Activated T-helper 1 cell treated with Interleukin-2 at 50 U/mL for 16 hours (primary cell): Measurements from ENCODE around the gene TEAD3.

Experiments used
- DNase-seq: peaks from one replicate; pipeline ENCODE4 v3.0.0-alpha.2; 2020; ENCODE audit warnings: low read depth

The TEAD3 gene

GRCh38 chr6:35491558-35492257 is 5.2 kb downstream of the TEAD3 start:
- no peak for DNase-seq

DNA sequence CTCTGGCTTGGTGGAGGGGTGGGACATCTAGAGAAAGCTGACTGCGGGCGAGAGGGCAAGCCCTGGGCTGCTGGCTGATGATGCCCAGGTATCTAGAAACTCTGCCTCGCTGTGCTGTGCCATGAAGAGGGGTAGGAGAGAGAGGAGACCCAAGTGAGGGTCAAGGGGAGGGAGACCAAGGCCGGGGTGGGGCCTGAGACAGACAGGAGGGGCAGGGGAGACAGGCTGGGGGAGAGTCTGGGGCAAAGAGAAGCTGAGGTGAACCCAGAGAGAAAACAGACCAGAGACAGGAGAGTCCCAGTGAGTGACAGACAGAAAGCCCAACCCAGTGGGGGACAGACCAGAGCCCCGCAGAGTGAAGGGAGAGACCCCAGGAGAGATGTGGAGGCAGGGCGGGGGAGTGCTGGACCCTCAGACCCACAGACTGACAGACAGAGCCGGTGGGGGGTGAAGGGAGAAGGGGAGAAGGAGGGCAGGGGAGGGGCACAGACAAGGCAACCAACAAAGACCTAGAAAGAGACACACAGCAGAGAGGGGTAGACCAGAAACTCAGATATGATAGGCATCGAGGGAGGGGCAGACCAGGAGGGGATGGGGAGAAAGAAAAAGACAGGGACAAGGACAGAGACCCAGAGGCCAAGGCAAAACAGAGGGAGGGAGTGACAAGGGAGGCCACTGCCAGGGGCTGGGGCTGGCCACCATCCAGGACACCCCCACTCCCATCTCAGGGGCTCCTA is 5.9 kb downstream of the TEAD3 start:
- no peak for DNase-seq

- DNase-seq = no peak
Observed at GRCh38 chr6:35489995-35490791, 6.7 kb downstream of the TEAD3 start.

- no peak for DNase-seq
Observed at GRCh38 chr6:35489066-35489465, 7.8 kb downstream of the TEAD3 start.

GRCh38 chr6:35488517-35488862 is 8.4 kb downstream of the TEAD3 start:
- DNase-seq = no peak

GRCh38 chr6:35487658-35488516 is 9.0 kb downstream of the TEAD3 start:
- DNase-seq = no peak

DNA sequence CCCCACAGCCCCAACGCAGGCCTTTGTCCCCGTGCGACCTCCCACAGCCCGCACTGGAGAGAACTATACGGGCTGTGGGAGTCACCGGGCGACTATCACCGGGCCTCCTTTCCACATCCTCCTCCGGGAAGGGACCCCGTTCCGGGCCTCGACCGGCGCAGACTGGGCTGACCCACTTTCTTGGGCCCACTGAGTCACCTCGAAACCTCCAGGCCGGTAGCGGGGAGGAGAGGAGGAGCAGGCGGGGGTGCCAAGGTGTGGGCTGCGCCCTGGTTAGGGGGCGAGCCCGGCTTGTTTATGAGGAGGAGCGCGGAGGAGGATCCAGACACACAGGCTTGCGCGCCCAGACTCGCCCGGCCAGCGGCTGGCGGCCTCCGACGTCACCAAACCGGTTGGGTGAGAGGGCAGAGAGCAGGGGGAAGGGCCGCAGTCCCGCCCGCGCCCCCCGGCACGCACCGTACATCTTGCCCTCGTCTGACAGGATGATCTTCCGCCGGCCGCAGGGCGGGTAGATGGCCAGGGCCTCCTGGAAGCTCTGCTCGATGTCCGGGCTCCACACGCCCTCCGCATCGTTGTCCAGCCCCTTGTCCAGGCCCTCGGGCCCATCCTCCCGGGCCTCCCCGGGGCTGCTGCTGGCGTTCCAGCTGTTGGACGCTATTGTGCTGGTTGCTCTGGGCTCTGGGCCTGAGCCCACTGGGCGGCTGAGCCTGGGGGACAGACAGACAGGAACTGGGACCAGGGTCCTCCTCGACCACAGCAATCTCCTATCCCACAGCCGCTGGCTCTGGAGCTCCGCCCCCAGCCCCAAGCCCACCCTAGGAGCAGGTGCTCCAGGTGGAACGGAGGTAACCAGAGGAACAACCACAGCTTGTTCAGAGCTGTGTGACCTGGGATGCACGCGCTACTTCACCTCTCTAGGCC is 10.6 kb downstream of the TEAD3 start:
- DNase-seq = no peak

DNA sequence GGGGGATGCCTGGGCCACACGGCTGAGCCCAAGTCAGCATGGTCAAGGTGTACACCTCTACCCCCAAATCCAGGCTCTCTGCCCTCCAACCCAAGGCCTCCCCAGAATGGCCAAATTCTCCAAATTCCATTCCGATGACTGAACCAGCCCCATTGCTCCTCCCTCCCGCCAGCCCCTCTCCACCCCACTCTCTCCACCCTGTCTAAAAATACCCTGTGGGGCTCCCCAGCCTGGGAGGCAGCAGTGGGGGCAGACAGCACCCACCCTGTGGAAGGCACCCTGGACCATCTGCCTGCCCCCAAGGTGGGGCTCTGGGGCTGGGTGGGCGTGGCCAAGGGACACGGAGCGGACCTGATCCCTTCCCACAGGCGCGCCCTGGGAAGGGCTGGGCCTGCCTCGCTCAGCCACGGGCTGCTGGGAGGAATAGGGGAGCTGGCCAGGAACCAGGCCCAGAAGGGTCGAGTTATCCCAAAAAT is 11.4 kb downstream of the TEAD3 start:
- DNase-seq = no peak

GRCh38 chr6:35484921-35485392 is 11.9 kb downstream of the TEAD3 start:
- no peak for DNase-seq

- no peak for DNase-seq
Observed at GRCh38 chr6:35483893-35484645, 12.8 kb downstream of the TEAD3 start.

DNA sequence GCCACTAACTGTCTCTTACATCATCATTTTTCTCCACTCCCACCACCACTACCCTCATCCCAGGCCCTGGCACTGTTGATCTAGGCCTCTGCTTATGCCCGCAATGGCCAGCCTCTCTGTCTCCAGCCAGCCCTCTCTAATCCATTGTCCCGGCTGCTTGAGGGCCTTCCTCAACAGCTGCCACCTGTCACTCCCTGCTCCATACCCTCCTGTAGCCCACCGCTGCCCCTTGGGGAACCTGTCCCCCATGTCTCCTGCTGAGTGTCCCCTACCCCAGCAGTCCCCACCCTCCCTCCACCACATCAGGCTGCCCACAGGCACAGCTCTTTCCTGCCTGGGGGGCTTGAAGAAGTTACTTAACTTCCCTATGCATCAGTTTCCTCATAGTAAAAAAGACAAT is 13.4 kb downstream of the TEAD3 start:
- no peak for DNase-seq

DNA sequence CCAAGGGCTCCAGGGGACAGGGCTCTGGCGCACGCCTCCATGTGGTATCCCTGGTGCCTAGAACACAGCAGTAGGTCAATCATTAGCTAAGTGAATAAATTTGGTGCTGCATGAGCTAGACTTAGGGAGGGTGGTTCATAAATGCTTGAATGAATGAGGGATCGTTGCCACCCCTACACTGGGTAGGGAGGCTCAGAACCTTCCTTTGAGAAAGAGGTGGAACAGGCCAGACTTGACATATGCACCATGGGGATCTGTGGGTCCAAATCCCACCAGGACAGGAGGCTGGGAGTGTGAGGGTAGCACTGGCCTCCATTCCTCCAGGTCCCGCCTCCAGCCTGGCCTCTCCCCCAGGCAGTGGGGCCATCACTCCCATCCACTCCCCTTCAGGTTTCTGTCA is 13.8 kb downstream of the TEAD3 start:
- DNase-seq = no peak

DNA sequence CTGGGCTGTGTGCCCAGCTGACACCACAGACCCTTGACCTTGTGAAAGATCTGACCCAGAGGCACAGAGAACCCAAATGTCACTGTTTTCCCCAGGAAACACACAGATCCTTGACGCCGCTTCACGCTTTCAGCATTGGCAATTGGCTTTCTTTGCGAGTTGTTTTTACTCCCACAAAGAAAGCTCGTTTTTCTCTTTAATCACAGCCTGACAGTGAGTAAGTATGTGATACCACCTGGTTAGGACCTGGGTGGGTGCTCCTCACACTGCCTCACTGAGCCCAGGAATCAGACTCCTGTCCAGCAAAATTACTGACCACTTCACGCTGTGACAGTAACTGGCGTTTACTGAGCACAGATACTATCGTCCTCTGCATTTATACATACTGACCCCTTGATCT is 15.7 kb downstream of the TEAD3 start:
- no peak for DNase-seq

- no peak for DNase-seq
Observed at GRCh38 chr6:35480176-35480575, 16.7 kb downstream of the TEAD3 start.

DNA sequence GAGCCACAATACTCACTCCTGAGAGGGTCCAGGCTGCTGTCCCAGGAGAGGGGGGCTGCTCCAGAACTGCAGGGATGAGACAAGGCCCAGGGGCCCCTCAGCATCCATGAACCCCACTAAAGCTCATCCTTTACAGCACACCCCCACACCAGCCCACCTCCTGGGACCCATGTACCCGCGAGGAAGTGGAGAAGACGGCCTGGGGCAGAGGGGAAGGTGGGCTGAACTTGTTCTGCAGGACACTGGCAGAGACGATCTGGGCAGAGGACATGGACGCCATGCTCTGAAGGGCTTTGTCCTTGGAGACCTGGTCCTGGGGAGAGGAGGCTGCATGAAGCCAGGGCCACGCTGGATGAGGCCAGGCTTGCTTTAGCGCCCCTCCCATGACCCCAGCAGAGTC is 18.6 kb downstream of the TEAD3 start:
- no peak for DNase-seq

DNA sequence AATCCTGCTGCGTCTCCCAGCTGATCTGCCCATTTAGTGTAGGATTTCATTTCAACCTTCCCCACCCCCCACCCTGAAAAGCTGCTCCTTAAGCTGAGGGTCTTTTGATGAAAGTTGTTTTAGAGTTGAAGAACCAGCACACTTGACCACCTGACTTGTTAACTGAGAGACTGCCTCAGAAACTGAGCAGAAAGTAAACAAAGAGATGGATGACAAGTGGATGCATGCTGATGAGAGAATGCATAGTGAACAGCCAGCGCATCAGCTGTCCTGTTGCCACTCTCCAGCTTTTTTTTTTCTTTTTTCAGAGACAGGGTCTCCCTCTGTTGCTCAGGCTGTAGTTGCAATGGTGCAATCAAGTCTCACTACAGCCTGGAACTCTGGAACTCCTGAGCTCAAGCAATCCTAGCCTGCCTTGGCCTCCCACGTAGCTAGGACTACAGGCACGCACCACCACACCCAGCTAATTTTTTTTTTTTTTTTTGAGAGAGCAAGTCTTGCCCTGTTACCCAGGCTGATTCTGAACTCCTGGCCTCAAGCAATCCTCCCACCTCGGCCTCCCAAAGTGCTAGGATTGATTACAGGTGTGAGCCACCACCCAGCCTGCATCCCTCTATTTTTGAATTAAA is 19.2 kb downstream of the TEAD3 start:
- no peak for DNase-seq

- DNase-seq = no peak
Observed at GRCh38 chr6:35477028-35477427, 19.9 kb downstream of the TEAD3 start.

GRCh38 chr6:35476004-35476403 is 20.9 kb downstream of the TEAD3 start:
- no peak for DNase-seq

DNA sequence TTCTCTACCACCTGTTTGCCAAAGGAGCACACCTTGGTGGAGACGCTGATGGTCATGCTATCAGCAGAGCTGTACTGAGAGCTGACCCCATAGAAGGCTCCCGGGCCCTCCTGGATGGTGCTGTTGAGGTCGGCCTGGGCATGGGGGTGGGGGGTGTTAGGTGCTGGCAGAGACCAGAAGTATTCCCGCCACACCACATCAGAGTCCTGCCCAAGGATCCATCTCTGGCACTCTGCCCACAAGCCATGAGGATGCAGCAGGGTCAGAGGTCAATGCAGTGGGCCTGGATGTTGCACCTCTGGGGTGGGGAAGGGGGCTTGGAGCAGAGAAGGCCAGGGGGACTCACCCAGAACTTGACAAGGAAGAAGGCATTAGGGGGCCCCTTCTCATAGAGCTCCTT is 21.3 kb downstream of the TEAD3 start:
- DNase-seq = no peak
